Measurements from ENCODE around the gene MED13. TPM values are rescaled to one million over a fixed set of nuclear protein-coding genes. Genes with fewer than 3 reads are reported as not detected.
A peak's percentile ranks its signal among the peaks of the same experiment; 100 is the strongest.

MED13 gene
- total RNA-seq = 10 to 100 TPM; 61.9 to 77.5 TPM

- peak; percentile 68 for DNase-seq
- peak within 1 kb of the TSS; percentile 91 to 96 for H3K9ac ChIP-seq (ENCODE audit: low read depth in 2 of 2, low read length in 2 of 2)
- H3K36me3 ChIP-seq = no peaks in the 10 kb centered on the region
- peak within 1 kb of the TSS; percentile 98 for H3K27ac ChIP-seq
- H3K4me3 ChIP-seq = peak within 1 kb of the TSS; percentile 82
- H3K27me3 ChIP-seq = no peaks in the 10 kb centered on the region
- no peak for TF ChIP-seq CTCF (IDR thresholded peaks at IDR 0.05)
- H3K4me1 ChIP-seq = no peaks in the 10 kb centered on the region
- no peaks in the 10 kb centered on the region for H3K9me3 ChIP-seq
- intact Hi-C loops (cut with DNase I) = no loop called here
Observed at GRCh38 chr17:62064791-62065563, at the start of gene MED13. MED13 (minus strand) TSS chr17:62065278; CDS start chr17:62065205, 73 bp downstream.

GRCh38 chr17:62112229-62112628, 47.2 kb upstream of the MED13 start:
- TF ChIP-seq CTCF (IDR thresholded peaks at IDR 0.05) = no peak
- H3K4me3 ChIP-seq = no peak overlapping the region
- intact Hi-C loops (cut with DNase I) = no loop called here
- H3K4me1 ChIP-seq = peaks cover 4% of the 10 kb centered on the region
- peak overlapping the region; percentile 76 for H3K27ac ChIP-seq
- H3K9ac ChIP-seq (ENCODE audit: low read depth in 2 of 2, low read length in 2 of 2) = no peak overlapping the region
- DNase-seq = no peak
- no peaks in the 10 kb centered on the region for H3K27me3 ChIP-seq
- H3K36me3 ChIP-seq = no peaks in the 10 kb centered on the region
- H3K9me3 ChIP-seq = no peaks in the 10 kb centered on the region

- H3K9me3 ChIP-seq = no peaks in the 10 kb centered on the region
- H3K9ac ChIP-seq (ENCODE audit: low read depth in 2 of 2, low read length in 2 of 2) = no peak overlapping the region
- no peak overlapping the region for H3K4me3 ChIP-seq
- no peaks in the 10 kb centered on the region for H3K36me3 ChIP-seq
- no peak for TF ChIP-seq CTCF (IDR thresholded peaks at IDR 0.05)
- H3K27me3 ChIP-seq = no peaks in the 10 kb centered on the region
- intact Hi-C loops (cut with DNase I) = no loop called here
- peak; percentile 68 for DNase-seq
- H3K27ac ChIP-seq = peak overlapping the region; percentile 76
- H3K4me1 ChIP-seq = peaks cover 4% of the 10 kb centered on the region
Observed at GRCh38 chr17:62111562-62112171, 46.6 kb upstream of the MED13 start.

GRCh38 chr17:62110923-62111484, 45.9 kb upstream of the MED13 start:
- Histone ChIP-seq H3K27ac (peak overlapping the region; percentile 76), H3K27me3 (no peaks in the 10 kb centered on the region), H3K4me1 (peaks cover 4% of the 10 kb centered on the region), H3K9ac (ENCODE audit: low read depth in 2 of 2, low read length in 2 of 2) (no peak overlapping the region), H3K36me3 (no peaks in the 10 kb centered on the region), H3K4me3 (no peak overlapping the region), H3K9me3 (no peaks in the 10 kb centered on the region)
- TF ChIP-seq CTCF (IDR thresholded peaks at IDR 0.05) = no peak
- intact Hi-C loops (cut with DNase I) = no loop called here
- peak; percentile 47 for DNase-seq

GRCh38 chr17:62109924-62110323, 44.8 kb upstream of the MED13 start:
- Histone ChIP-seq H3K9ac (ENCODE audit: low read depth in 2 of 2, low read length in 2 of 2) (no peak overlapping the region), H3K27me3 (no peaks in the 10 kb centered on the region), H3K4me3 (no peak overlapping the region), H3K9me3 (no peaks in the 10 kb centered on the region), H3K4me1 (peaks cover 4% of the 10 kb centered on the region), H3K36me3 (no peaks in the 10 kb centered on the region), H3K27ac (peak overlapping the region; percentile 76)
- no peak for TF ChIP-seq CTCF (IDR thresholded peaks at IDR 0.05)
- no peak for DNase-seq
- intact Hi-C loops (cut with DNase I) = loop anchor here (10.0 kb wide), 2 partner anchors 75 to 475 kb away; no protein-coding TSS in a partner anchor
